SK-N-SH treated with all-trans-retinoic acid at 6 μM for 48 hours (cell line): ENCODE data around the gene ARL8A.

ENCODE experiments used
- ATAC-seq: fragments of 200-7000 bp; cut with Tn5 transposase; 3 replicates; pipeline ENCODE4 v1.9.1; 2020; ENCODE audit warnings: mild to moderate bottlenecking, moderate library complexity
- ARNTL ChIP-seq: fragments of 450-650 bp; formaldehyde crosslinking; IDR thresholded peaks from 2 replicates; pipeline ENCODE4 v1.5.0; 2020; ENCODE audit warnings: low read depth, mild to moderate bottlenecking, moderate library complexity, borderline replicate concordance
- BACH2 ChIP-seq: fragments of 250-450 bp; sonication (Bioruptor Pico); IDR thresholded peaks from 2 replicates; pipeline ENCODE4 v1.9.0; 2021; ENCODE audit warnings: mild to moderate bottlenecking, borderline replicate concordance
- CSDC2 ChIP-seq: fragments of 250-450 bp; sonication (Bioruptor Pico); IDR thresholded peaks from 2 replicates; pipeline ENCODE4 v1.5.0; 2020; ENCODE audit warnings: mild to moderate bottlenecking, moderate library complexity
- ESRRG ChIP-seq: fragments of 250-450 bp; sonication (Bioruptor Pico); IDR thresholded peaks from 2 replicates; pipeline ENCODE4 v1.6.1; 2021; ENCODE audit warnings: mild to moderate bottlenecking
- ISL1 ChIP-seq: fragments of 250-450 bp; sonication (Bioruptor Pico); IDR thresholded peaks from 2 replicates; pipeline ENCODE4 v2.1.2; 2022; ENCODE audit warnings: mild to moderate bottlenecking, moderate library complexity
- OSR1 ChIP-seq: fragments of 250-450 bp; sonication (Bioruptor Pico); IDR thresholded peaks from 2 replicates; pipeline ENCODE4 v1.8.0; 2022; ENCODE audit warnings: moderate library complexity, mild to moderate bottlenecking, inconsistent platforms
- PPARA ChIP-seq: fragments of 250-450 bp; sonication (Bioruptor Pico); IDR thresholded peaks from 2 replicates; pipeline ENCODE4 v1.5.0; 2020; ENCODE audit warnings: mild to moderate bottlenecking, borderline replicate concordance
- RARB ChIP-seq: fragments of 250-450 bp; sonication (Bioruptor Pico); IDR thresholded peaks from 2 replicates; pipeline ENCODE4 v1.8.0; 2021; ENCODE audit warnings: mild to moderate bottlenecking, moderate library complexity
- SNAI2 ChIP-seq: fragments of 250-450 bp; sonication (Bioruptor Pico); IDR thresholded peaks from 2 replicates; pipeline ENCODE4 v1.5.0; 2020; ENCODE audit warnings: mild to moderate bottlenecking, moderate library complexity
- TCF4 ChIP-seq: fragments of 250-450 bp; sonication (Bioruptor Pico); IDR thresholded peaks from 2 replicates; pipeline ENCODE4 v1.8.0; 2021; ENCODE audit warnings: mild to moderate bottlenecking, moderate library complexity, borderline replicate concordance
- TOX ChIP-seq: fragments of 250-450 bp; sonication (Bioruptor Pico); IDR thresholded peaks from 2 replicates; pipeline ENCODE4 v1.8.0; 2021; ENCODE audit warnings: mild to moderate bottlenecking, moderate library complexity, borderline replicate concordance
- ZC3H10 ChIP-seq: fragments of 250-450 bp; sonication (Bioruptor Pico); IDR thresholded peaks from 2 replicates; pipeline ENCODE4 v1.5.1; 2021; ENCODE audit warnings: mild to moderate bottlenecking, moderate library complexity
- ZFP3 ChIP-seq: fragments of 250-450 bp; sonication (Bioruptor Pico); IDR thresholded peaks from 2 replicates; pipeline ENCODE4 v1.5.0; 2020; ENCODE audit warnings: mild to moderate bottlenecking, moderate library complexity
- ZFP30 ChIP-seq: fragments of 450-650 bp; formaldehyde crosslinking; IDR thresholded peaks from 2 replicates; pipeline ENCODE4 v1.5.0; 2022; ENCODE audit warnings: mild to moderate bottlenecking, moderate library complexity
- ZNF565 ChIP-seq: fragments of 450-650 bp; formaldehyde crosslinking; conservative IDR thresholded peaks from 2 replicates; pipeline ENCODE4 v1.5.0; 2020; ENCODE audit warnings: low read depth, mild to moderate bottlenecking, moderate library complexity
- ZNF70 ChIP-seq: fragments of 450-650 bp; formaldehyde crosslinking; IDR thresholded peaks from 2 replicates; pipeline ENCODE4 v1.5.0; 2020; ENCODE audit warnings: mild to moderate bottlenecking, moderate library complexity
- TF ChIP-seq, protein P1 (sequence below): fragments of 250-450 bp; sonication (Bioruptor Pico); IDR thresholded peaks from 2 replicates; pipeline ENCODE4 v1.8.0; 2021; ENCODE audit warnings: low read depth, mild to moderate bottlenecking, moderate library complexity, borderline replicate concordance
- TF ChIP-seq, protein P2 (sequence below): fragments of 250-450 bp; sonication (Bioruptor Pico); IDR thresholded peaks from 2 replicates; pipeline ENCODE4 v1.5.1; 2020; ENCODE audit warnings: low read depth, mild to moderate bottlenecking, moderate library complexity
- TF ChIP-seq, protein P3 (sequence below): fragments of 250-450 bp; sonication (Bioruptor Pico); IDR thresholded peaks from 2 replicates; pipeline ENCODE4 v1.5.1; 2021; ENCODE audit warnings: mild to moderate bottlenecking, moderate library complexity
- TF ChIP-seq, protein P4 (sequence below): fragments of 250-450 bp; sonication (Bioruptor Pico); IDR thresholded peaks from 2 replicates; pipeline ENCODE4 v1.5.0; 2020; ENCODE audit warnings: mild to moderate bottlenecking, moderate library complexity
- TF ChIP-seq, protein P5 (sequence below): fragments of 250-450 bp; sonication (Bioruptor Pico); IDR thresholded peaks from 2 replicates; pipeline ENCODE4 v1.8.0; 2020; ENCODE audit warnings: mild to moderate bottlenecking, moderate library complexity, borderline replicate concordance

ARL8A gene

DNA sequence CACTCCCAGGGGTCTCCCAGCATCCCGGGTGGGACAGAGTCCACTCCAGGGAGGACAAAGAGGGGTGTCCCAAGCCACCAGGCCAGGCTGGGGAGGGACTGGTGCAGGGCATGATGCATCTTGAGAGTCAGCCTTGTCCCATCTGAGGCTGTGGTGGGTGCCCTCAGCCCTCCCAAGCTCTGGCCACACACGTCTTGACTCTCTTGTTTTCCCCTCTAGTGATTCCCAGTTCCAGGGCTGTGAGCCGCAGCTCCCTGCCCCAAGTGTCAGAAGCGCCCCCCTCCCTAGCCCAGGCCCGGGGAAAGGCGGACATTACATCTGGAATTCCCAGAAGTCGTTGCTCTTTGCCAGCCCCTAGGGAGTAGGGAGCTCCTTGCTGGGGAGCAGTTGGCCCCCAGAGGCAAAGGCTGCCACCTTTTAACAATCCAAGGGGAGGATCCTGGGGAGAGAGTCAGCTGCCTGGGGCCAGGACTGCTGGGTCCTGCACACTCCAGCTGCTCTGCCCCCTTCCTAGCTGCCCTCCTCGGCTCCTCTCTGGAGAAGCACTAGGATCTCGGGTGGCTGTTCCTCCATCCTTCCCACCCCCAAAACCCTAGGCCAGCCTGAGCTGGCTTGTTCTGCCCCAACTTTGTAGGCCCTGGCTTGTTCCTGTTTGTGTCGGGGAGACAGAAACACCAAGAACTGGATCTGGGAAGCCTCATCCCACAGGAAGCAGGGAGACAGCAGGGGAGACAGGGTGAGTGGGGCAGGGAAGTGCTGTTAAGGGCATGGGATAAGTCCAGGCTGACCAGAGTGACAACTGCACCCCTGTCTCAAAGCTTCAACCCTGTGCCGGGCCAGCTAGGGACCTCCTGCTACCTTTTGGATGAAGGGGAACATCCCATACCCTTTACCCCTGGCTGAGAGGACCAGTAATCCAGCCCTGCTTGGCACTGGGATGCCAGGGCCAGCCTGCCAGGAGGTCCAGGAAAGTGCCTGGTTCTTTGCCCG is 19.0 kb upstream of the ARL8A start:
- TF ChIP-seq TCF4 (CRISPR knock-in tag) (no peak), ZNF565 (CRISPR knock-in tag) (no peak), TOX (CRISPR knock-in tag) (no peak), ZFP3 (CRISPR knock-in tag) (no peak), SNAI2 (CRISPR knock-in tag) (no peak), ISL1 (CRISPR knock-in tag) (no peak), CSDC2 (CRISPR knock-in tag) (no peak), ARNTL (CRISPR knock-in tag) (no peak), PPARA (no peak), ESRRG (CRISPR knock-in tag) (no peak), ZFP30 (CRISPR knock-in tag) (no peak), RARB (CRISPR knock-in tag) (no peak), BACH2 (no peak), ZC3H10 (no peak), ZNF70 (CRISPR knock-in tag) (no peak), OSR1 (CRISPR knock-in tag) (no peak)
- TF ChIP-seq, protein P1, sequence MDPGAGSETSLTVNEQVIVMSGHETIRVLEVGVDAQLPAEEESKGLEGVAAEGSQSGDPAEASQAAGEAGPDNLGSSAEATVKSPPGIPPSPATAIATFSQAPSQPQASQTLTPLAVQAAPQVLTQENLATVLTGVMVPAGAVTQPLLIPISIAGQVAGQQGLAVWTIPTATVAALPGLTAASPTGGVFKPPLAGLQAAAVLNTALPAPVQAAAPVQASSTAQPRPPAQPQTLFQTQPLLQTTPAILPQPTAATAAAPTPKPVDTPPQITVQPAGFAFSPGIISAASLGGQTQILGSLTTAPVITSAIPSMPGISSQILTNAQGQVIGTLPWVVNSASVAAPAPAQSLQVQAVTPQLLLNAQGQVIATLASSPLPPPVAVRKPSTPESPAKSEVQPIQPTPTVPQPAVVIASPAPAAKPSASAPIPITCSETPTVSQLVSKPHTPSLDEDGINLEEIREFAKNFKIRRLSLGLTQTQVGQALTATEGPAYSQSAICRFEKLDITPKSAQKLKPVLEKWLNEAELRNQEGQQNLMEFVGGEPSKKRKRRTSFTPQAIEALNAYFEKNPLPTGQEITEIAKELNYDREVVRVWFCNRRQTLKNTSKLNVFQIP: no peak
- TF ChIP-seq, protein P2, sequence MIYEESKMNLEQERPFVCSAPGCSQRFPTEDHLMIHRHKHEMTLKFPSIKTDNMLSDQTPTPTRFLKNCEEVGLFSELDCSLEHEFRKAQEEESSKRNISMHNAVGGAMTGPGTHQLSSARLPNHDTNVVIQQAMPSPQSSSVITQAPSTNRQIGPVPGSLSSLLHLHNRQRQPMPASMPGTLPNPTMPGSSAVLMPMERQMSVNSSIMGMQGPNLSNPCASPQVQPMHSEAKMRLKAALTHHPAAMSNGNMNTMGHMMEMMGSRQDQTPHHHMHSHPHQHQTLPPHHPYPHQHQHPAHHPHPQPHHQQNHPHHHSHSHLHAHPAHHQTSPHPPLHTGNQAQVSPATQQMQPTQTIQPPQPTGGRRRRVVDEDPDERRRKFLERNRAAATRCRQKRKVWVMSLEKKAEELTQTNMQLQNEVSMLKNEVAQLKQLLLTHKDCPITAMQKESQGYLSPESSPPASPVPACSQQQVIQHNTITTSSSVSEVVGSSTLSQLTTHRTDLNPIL (CRISPR knock-in tag): no peak
- TF ChIP-seq, protein P3, sequence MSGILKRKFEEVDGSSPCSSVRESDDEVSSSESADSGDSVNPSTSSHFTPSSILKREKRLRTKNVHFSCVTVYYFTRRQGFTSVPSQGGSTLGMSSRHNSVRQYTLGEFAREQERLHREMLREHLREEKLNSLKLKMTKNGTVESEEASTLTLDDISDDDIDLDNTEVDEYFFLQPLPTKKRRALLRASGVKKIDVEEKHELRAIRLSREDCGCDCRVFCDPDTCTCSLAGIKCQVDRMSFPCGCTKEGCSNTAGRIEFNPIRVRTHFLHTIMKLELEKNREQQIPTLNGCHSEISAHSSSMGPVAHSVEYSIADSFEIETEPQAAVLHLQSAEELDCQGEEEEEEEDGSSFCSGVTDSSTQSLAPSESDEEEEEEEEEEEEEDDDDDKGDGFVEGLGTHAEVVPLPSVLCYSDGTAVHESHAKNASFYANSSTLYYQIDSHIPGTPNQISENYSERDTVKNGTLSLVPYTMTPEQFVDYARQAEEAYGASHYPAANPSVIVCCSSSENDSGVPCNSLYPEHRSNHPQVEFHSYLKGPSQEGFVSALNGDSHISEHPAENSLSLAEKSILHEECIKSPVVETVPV (CRISPR knock-in tag): no peak
- TF ChIP-seq, protein P4, sequence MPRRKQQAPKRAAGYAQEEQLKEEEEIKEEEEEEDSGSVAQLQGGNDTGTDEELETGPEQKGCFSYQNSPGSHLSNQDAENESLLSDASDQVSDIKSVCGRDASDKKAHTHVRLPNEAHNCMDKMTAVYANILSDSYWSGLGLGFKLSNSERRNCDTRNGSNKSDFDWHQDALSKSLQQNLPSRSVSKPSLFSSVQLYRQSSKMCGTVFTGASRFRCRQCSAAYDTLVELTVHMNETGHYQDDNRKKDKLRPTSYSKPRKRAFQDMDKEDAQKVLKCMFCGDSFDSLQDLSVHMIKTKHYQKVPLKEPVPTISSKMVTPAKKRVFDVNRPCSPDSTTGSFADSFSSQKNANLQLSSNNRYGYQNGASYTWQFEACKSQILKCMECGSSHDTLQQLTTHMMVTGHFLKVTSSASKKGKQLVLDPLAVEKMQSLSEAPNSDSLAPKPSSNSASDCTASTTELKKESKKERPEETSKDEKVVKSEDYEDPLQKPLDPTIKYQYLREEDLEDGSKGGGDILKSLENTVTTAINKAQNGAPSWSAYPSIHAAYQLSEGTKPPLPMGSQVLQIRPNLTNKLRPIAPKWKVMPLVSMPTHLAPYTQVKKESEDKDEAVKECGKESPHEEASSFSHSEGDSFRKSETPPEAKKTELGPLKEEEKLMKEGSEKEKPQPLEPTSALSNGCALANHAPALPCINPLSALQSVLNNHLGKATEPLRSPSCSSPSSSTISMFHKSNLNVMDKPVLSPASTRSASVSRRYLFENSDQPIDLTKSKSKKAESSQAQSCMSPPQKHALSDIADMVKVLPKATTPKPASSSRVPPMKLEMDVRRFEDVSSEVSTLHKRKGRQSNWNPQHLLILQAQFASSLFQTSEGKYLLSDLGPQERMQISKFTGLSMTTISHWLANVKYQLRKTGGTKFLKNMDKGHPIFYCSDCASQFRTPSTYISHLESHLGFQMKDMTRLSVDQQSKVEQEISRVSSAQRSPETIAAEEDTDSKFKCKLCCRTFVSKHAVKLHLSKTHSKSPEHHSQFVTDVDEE (CRISPR knock-in tag): no peak
- TF ChIP-seq, all 23 proteins: peak for 0
- ATAC-seq: no peak

DNA sequence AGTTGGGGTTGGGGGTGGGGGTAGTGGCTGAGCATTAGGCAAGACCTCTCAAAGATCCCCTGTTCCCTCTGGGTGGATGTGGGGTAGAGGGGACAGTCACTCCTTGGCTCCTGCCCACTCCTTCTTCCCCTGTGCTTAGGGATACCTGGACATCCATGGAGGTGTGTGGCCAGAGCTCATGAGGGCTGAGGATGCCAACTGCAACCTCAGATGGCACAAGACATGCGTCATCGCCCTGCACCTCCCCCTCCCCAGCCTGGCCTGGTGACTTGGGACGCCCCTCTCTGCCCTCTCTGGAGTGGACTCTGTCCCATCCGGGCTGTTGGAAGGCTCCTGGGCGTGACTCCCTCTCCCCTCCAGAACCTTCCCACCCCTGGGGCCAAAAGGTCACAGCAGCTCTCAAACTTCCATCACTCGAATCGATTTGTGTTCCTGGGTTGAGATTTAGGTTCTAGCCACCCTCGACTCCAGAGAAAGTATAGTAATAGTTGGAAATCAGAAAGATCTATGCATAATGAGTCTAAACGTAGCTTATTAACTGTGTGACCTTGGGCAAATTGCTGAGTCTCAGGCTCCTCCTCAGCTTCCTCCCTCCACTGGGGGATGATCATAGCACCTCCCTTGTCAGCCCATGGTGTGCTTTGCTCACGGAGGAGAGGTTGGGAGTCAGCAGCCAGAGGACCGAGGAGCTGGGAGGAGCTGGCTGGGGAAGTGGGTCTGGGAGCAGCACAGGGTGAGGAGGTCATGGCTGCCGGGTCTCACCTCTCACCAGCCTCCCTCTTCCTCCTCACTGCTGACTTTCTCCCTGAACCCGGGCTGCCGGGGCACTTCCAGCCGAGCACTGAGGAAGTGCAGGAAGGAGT is 18.1 kb upstream of the ARL8A start:
- no peak for ATAC-seq
- TF ChIP-seq ZFP30 (CRISPR knock-in tag) (no peak), ISL1 (CRISPR knock-in tag) (no peak), ZFP3 (CRISPR knock-in tag) (no peak), TOX (CRISPR knock-in tag) (no peak), BACH2 (no peak), ZNF565 (CRISPR knock-in tag) (no peak)
- TF ChIP-seq, protein P5, sequence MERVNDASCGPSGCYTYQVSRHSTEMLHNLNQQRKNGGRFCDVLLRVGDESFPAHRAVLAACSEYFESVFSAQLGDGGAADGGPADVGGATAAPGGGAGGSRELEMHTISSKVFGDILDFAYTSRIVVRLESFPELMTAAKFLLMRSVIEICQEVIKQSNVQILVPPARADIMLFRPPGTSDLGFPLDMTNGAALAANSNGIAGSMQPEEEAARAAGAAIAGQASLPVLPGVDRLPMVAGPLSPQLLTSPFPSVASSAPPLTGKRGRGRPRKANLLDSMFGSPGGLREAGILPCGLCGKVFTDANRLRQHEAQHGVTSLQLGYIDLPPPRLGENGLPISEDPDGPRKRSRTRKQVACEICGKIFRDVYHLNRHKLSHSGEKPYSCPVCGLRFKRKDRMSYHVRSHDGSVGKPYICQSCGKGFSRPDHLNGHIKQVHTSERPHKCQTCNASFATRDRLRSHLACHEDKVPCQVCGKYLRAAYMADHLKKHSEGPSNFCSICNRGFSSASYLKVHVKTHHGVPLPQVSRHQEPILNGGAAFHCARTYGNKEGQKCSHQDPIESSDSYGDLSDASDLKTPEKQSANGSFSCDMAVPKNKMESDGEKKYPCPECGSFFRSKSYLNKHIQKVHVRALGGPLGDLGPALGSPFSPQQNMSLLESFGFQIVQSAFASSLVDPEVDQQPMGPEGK (CRISPR knock-in tag): no peak
- TF ChIP-seq, protein P1: no peak
- TF ChIP-seq, protein P4 (CRISPR knock-in tag): no peak
- TF ChIP-seq, protein P3 (CRISPR knock-in tag): no peak
